Peyer's patch (tissue), 4 donors: ENCODE results near the gene REEP6.

Experiments used
- CTCF ChIP-seq, 6 experiments: fragments of 450-650 bp in 4 of 6; fragments of 200-600 bp in 2 of 6; sonication (generic) in 1 of 6; IDR thresholded peaks; one replicate each; pipeline ENCODE4 v1.5.1; 2017 to 2019; ENCODE audit warnings: antibody characterized with exemption in 6 of 6, mild to moderate bottlenecking in 3 of 6, moderate library complexity in 1 of 6
- POLR2A ChIP-seq, 2 donors: fragments of 450-650 bp; IDR thresholded peaks; one replicate each; pipeline ENCODE4 v1.5.1; 2017; ENCODE audit warnings: antibody characterized with exemption in 2 of 2, mild to moderate bottlenecking in 2 of 2, moderate library complexity in 2 of 2

GRCh38 chr19:1474011-1474764 is 16.8 kb upstream of the REEP6 start:
- TF ChIP-seq CTCF (IDR thresholded peaks at IDR 0.05) (no peak), POLR2A (IDR thresholded peaks at IDR 0.05) (no peak)
